Transverse colon (tissue), 4 donors: Measurements from ENCODE around the gene FSD1. TPM values are rescaled to one million over a fixed set of nuclear protein-coding genes. Genes with fewer than 3 reads are reported as not detected.
A peak's percentile ranks its signal among the peaks of the same experiment; 100 is the strongest.

Experiments
- DNase-seq: peaks from one replicate; pipeline ENCODE4 v3.0.0-alpha.2; 2019
- H3K27ac ChIP-seq, 4 donors: fragments of 200-600 bp; sonication (generic); 2 replicates each; pipeline ENCODE4 v1.5.1; 2016 to 2018; ENCODE audit warnings: inconsistent platforms in 4 of 4
- H3K27me3 ChIP-seq: fragments of 200-600 bp; sonication (generic); 2 replicates; pipeline ENCODE4 v1.5.1; 2017; ENCODE audit warnings: inconsistent platforms
- H3K36me3 ChIP-seq, 4 donors: fragments of 200-600 bp; sonication (generic); 2 replicates each; pipeline ENCODE4 v1.5.1; 2017 to 2019; ENCODE audit warnings: inconsistent platforms in 4 of 4
- H3K4me1 ChIP-seq, 4 donors: fragments of 200-600 bp; sonication (generic); 2 replicates each; pipeline ENCODE4 v1.5.1; 2017 to 2020; ENCODE audit warnings: inconsistent platforms in 4 of 4
- H3K4me3 ChIP-seq, 4 donors: fragments of 200-600 bp; sonication (generic); 1 replicate in 1 of 4; 2 replicates in 3 of 4; pipeline versions ENCODE4 v1.5.1 to v1.6.1; 2017 to 2019; ENCODE audit warnings: inconsistent platforms in 4 of 4
- H3K9me3 ChIP-seq, 2 donors: fragments of 200-600 bp; sonication (generic); 2 replicates each; pipeline ENCODE4 v1.5.1; 2017 to 2019; ENCODE audit warnings: inconsistent platforms in 2 of 2
- CTCF ChIP-seq, 5 experiments: fragments of 200-600 bp in 3 of 5; fragments of 450-650 bp in 2 of 5; sonication (generic) in 3 of 5; IDR thresholded peaks; 1 replicate in 2 of 5; 2 replicates in 3 of 5; pipeline ENCODE4 v1.5.1; 2016 to 2017; ENCODE audit warnings: antibody characterized with exemption in 5 of 5, inconsistent platforms in 3 of 5, mild to moderate bottlenecking in 2 of 5, moderate library complexity in 1 of 5
- EP300 ChIP-seq: sonication (generic); formaldehyde crosslinking; IDR thresholded peaks from one replicate; pipeline ENCODE4 v1.6.1; 2017; ENCODE audit warnings: antibody characterized with exemption, low read depth
- POLR2A ChIP-seq: fragments of 450-650 bp; IDR thresholded peaks from one replicate; pipeline ENCODE4 v1.6.1; 2016; ENCODE audit warnings: antibody characterized with exemption, mild to moderate bottlenecking, moderate library complexity
- POLR2AphosphoS5 ChIP-seq, 3 donors: sonication (generic); formaldehyde crosslinking; IDR thresholded peaks; one replicate each; pipeline ENCODE4 v1.6.1; 2016; ENCODE audit warnings: antibody characterized with exemption in 3 of 3
- WGBS, 2 donors: methylation state at CpG; one replicate each; pipeline ENCODE4 v1.1.5; 2018; ENCODE audit warnings: low coverage in 1 of 2; 5-methylcytosine and 5-hydroxymethylcytosine counted together
- in situ Hi-C, 4 donors: fragments of 200-750 bp; cut with MboI; loops; one replicate each; pipeline versions ENCODE4 v1.15.0 to v1.15.1; 2017; ENCODE audit warnings: low sequenced_read_pairs in 3 of 4, low pct_ligation_motif_present in 1 of 4, low pct_unique_long_range_greater_than_20kb in 1 of 4
- intact Hi-C: fragments of 100-400 bp; cut with DNase I; formaldehyde crosslinking; loops from one replicate; pipeline ENCODE4 v1.15.1; 2023; ENCODE audit warnings: low total_unique reads
- total RNA-seq, 4 donors: library from RNA; depleted of rRNA; stranded (reverse); fragments of >200 nt; gene quantifications; one replicate each; pipeline ENCODE4 v1.1.0, GENCODE V29; 2016

FSD1 gene
- total RNA-seq, 4 donors from 2014 or later: 0.68 to 2.9 (median 1.5) TPM; not detected in 1

GRCh38 chr19:4326215-4326836 lies 21.9 kb downstream of the FSD1 start:
- 71 to 73% methylated on average over 3 to 13 of the region's 13 CpGs for WGBS, 2 donors

GRCh38 chr19:4326837-4327251 lies 22.4 kb downstream of the FSD1 start:
- in situ Hi-C loops: no loop called here
- Histone ChIP-seq H3K27me3 (peaks cover 5% of the 10 kb centered on the region), H3K36me3 (no peaks in the 10 kb centered on the region), H3K4me3 (no peak overlapping the region), H3K9me3 (no peaks in the 10 kb centered on the region), H3K27ac (no peak overlapping the region), H3K4me1 (peaks cover 4 to 21% (median 6%) of the 10 kb centered on the region in 4 donors)
- WGBS, 2 donors: 39% methylated on average over 27 of the region's 33 CpGs; no CpG with 5 or more reads in 1 of the 2 donors
- TF ChIP-seq EP300 (no peak), POLR2A (no peak), POLR2AphosphoS5 (IDR thresholded peaks at IDR 0.05) (no peak), CTCF (IDR thresholded peaks at IDR 0.05) (no peak)
- DNase-seq: no peak
- intact Hi-C loops: no loop called here

More at GRCh38 chr19:4326215-4326836, 21.9 kb downstream of the FSD1 start:
- H3K27ac ChIP-seq: no peak overlapping the region
- peaks cover 4 to 21% (median 6%) of the 10 kb centered on the region in 4 donors for H3K4me1 ChIP-seq
- DNase-seq: no peak
- no peaks in the 10 kb centered on the region for H3K9me3 ChIP-seq
- TF ChIP-seq EP300 (no peak), CTCF (IDR thresholded peaks at IDR 0.05) (no peak), POLR2AphosphoS5 (IDR thresholded peaks at IDR 0.05) (no peak), POLR2A (no peak)
- H3K27me3 ChIP-seq: peaks cover 5% of the 10 kb centered on the region
- in situ Hi-C loops (no loop called here), intact Hi-C loops (no loop called here)
- no peaks in the 10 kb centered on the region for H3K36me3 ChIP-seq
- H3K4me3 ChIP-seq: no peak overlapping the region

GRCh38 chr19:4327252-4327876 lies 23.0 kb downstream of the FSD1 start:
- in situ Hi-C loops (no loop called here), intact Hi-C loops (no loop called here)
- no peak for TF ChIP-seq POLR2AphosphoS5 (IDR thresholded peaks at IDR 0.05)
- no peak for TF ChIP-seq EP300
- no peak for TF ChIP-seq CTCF (IDR thresholded peaks at IDR 0.05)
- no peak for TF ChIP-seq POLR2A
- DNase-seq: peak; percentile 83
- peaks cover 5% of the 10 kb centered on the region for H3K27me3 ChIP-seq
- H3K4me3 ChIP-seq: peak overlapping the region in 3 of 4 donors; percentile 10 to 21 (median 13)
- peaks cover 4 to 21% (median 6%) of the 10 kb centered on the region in 4 donors for H3K4me1 ChIP-seq
- H3K27ac ChIP-seq: peak overlapping the region in 3 of 4 donors; percentile 25 to 59 (median 52)
- WGBS, 2 donors: 43% methylated on average over 23 of the region's 30 CpGs; no CpG with 5 or more reads in 1 of the 2 donors
- no peaks in the 10 kb centered on the region for H3K36me3 ChIP-seq
- no peaks in the 10 kb centered on the region for H3K9me3 ChIP-seq

- DNase-seq: no peak
- Histone ChIP-seq H3K27me3 (peaks cover 5% of the 10 kb centered on the region), H3K27ac (peak overlapping the region in 3 of 4 donors; percentile 25 to 59 (median 52)), H3K36me3 (no peaks in the 10 kb centered on the region), H3K9me3 (no peaks in the 10 kb centered on the region), H3K4me1 (peaks cover 4 to 21% (median 6%) of the 10 kb centered on the region in 4 donors), H3K4me3 (peak overlapping the region; percentile 8 to 21 (median 12))
- intact Hi-C loops (no loop called here), in situ Hi-C loops (no loop called here)
- TF ChIP-seq POLR2AphosphoS5 (IDR thresholded peaks at IDR 0.05): peak in 1 of 3 donors; percentile 15
- TF ChIP-seq POLR2A: no peak
- no peak for TF ChIP-seq EP300
- TF ChIP-seq CTCF (IDR thresholded peaks at IDR 0.05): no peak
- 0 to 35% methylated on average over 1 to 12 of the region's 13 CpGs for WGBS, 2 donors
These were observed 23.5 kb downstream of the FSD1 start for GRCh38 chr19:4327877-4328242.
